Measurements from ENCODE around the gene SNX33. TPM values are rescaled to one million over a fixed set of nuclear protein-coding genes. Genes with fewer than 3 reads are reported as not detected.

Gene SNX33
- total RNA-seq, 1 donor from 2014 or later = 17.3 TPM

DNA sequence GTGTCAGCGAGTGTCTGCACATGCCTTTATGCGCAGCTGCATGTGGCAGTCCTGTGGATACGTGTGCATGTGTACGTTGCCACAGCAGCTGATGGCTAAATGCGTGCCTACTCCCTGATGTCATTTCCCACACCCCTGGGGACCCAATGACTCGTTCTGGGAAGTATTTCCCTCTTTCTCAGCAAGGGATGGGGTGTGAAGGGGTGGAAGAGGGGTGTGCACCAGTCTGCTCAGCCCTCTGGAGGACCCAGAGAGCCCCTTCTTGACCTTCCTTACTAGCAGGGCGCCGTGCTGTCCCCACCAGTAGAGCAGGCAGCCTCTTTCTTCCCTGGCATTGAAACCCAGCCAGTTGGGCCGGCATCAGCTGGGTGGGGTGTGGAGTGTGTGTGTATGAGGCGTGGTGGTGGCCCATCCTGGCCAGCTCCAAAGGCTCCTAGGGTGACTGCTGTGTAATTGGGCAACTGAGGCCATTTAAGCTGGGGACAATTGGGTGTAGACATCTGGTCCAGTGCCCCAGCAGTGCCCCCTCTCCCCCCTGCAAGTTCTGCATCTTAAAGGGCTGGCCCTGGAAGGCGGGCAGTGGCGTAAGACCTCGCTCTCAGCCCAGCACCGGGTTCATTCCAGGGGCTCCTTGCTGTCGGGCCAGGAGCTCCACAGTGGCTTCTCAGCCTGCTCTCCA is 19.2 kb downstream of the SNX33 start:
- Mint-ChIP-seq H3K27ac (ENCODE audit: unreplicated experiment) (no peak overlapping the region), H3K4me3 (ENCODE audit: unreplicated experiment) (no peak overlapping the region), H3K9me3 (ENCODE audit: unreplicated experiment) (no peaks in the 10 kb centered on the region), H3K36me3 (ENCODE audit: low read depth, unreplicated experiment) (no peaks in the 10 kb centered on the region), H3K4me1 (ENCODE audit: unreplicated experiment) (no peaks in the 10 kb centered on the region), H3K27me3 (ENCODE audit: unreplicated experiment) (peaks cover 13% of the 10 kb centered on the region)
- TF ChIP-seq, protein P1, sequence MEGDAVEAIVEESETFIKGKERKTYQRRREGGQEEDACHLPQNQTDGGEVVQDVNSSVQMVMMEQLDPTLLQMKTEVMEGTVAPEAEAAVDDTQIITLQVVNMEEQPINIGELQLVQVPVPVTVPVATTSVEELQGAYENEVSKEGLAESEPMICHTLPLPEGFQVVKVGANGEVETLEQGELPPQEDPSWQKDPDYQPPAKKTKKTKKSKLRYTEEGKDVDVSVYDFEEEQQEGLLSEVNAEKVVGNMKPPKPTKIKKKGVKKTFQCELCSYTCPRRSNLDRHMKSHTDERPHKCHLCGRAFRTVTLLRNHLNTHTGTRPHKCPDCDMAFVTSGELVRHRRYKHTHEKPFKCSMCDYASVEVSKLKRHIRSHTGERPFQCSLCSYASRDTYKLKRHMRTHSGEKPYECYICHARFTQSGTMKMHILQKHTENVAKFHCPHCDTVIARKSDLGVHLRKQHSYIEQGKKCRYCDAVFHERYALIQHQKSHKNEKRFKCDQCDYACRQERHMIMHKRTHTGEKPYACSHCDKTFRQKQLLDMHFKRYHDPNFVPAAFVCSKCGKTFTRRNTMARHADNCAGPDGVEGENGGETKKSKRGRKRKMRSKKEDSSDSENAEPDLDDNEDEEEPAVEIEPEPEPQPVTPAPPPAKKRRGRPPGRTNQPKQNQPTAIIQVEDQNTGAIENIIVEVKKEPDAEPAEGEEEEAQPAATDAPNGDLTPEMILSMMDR (IDR thresholded peaks at IDR 0.05; ENCODE audit: unreplicated experiment) = no peak
- DNase-seq (ENCODE audit: low spot score) = no peak

DNA sequence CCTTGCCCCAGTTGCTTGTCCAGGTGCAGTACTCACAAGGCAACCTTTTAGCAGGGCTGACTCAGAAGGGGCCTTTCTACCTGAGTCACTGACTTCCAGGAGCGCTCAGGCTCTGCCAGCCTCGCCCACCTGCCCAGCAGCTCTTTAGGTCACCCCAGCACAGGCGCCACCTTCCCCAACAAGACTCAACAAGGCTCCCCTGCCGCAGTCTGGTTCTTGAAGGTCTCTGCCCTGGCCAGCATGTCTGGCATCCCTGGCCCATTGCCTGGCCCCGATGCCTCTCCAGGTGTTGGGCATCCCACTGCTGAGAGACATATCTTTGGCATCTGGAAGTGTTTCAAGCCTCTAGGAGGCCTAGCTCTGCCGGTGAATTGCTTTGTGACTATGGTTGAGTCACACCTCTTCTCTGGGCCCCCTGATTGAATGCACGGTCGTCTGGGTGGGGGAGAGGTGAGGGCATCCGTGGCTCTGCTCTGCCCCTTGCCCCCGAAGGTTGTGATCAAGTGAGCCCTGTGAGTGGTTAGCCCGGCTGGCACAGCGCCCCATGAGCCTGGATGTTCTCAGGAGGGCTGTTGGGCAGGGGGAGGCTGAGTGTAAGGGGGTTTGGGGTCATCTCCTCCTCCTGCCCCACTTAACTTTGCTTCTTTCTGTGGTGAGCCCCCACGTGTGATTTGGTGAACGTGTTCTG is 21.6 kb downstream of the SNX33 start:
- no peak overlapping the region for H3K27ac Mint-ChIP-seq (ENCODE audit: unreplicated experiment)
- H3K4me1 Mint-ChIP-seq (ENCODE audit: unreplicated experiment) = peaks cover 4% of the 10 kb centered on the region
- H3K36me3 Mint-ChIP-seq (ENCODE audit: low read depth, unreplicated experiment) = no peaks in the 10 kb centered on the region
- DNase-seq (ENCODE audit: low spot score) = no peak
- H3K4me3 Mint-ChIP-seq (ENCODE audit: unreplicated experiment) = no peak overlapping the region
- TF ChIP-seq, protein P1 (IDR thresholded peaks at IDR 0.05; ENCODE audit: unreplicated experiment) = no peak
- H3K9me3 Mint-ChIP-seq (ENCODE audit: unreplicated experiment) = no peaks in the 10 kb centered on the region
- H3K27me3 Mint-ChIP-seq (ENCODE audit: unreplicated experiment) = peaks cover 8% of the 10 kb centered on the region

DNA sequence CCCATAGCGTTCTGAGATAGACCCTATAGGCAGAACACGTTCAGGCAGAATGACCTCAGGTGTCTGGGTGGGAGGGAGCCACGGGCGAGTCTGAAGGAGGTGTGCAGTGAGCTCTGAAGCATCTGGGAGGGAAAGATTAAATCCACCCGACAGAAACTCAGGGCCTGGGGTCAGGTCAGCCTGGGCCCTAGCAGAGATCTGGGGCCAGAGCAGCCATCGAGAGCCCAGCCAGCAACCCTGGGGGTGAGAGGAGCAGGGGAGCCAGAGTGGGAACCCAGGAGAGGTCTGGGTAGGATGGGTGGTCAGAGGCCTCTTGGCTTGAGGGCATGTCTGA is 22.1 kb downstream of the SNX33 start:
- no peaks in the 10 kb centered on the region for H3K36me3 Mint-ChIP-seq (ENCODE audit: low read depth, unreplicated experiment)
- H3K4me1 Mint-ChIP-seq (ENCODE audit: unreplicated experiment) = peaks cover 7% of the 10 kb centered on the region
- no peak overlapping the region for H3K4me3 Mint-ChIP-seq (ENCODE audit: unreplicated experiment)
- H3K27ac Mint-ChIP-seq (ENCODE audit: unreplicated experiment) = no peak overlapping the region
- H3K27me3 Mint-ChIP-seq (ENCODE audit: unreplicated experiment) = peaks cover 6% of the 10 kb centered on the region
- DNase-seq (ENCODE audit: low spot score) = no peak
- TF ChIP-seq, protein P1 (IDR thresholded peaks at IDR 0.05; ENCODE audit: unreplicated experiment) = no peak
- H3K9me3 Mint-ChIP-seq (ENCODE audit: unreplicated experiment) = no peaks in the 10 kb centered on the region

DNA sequence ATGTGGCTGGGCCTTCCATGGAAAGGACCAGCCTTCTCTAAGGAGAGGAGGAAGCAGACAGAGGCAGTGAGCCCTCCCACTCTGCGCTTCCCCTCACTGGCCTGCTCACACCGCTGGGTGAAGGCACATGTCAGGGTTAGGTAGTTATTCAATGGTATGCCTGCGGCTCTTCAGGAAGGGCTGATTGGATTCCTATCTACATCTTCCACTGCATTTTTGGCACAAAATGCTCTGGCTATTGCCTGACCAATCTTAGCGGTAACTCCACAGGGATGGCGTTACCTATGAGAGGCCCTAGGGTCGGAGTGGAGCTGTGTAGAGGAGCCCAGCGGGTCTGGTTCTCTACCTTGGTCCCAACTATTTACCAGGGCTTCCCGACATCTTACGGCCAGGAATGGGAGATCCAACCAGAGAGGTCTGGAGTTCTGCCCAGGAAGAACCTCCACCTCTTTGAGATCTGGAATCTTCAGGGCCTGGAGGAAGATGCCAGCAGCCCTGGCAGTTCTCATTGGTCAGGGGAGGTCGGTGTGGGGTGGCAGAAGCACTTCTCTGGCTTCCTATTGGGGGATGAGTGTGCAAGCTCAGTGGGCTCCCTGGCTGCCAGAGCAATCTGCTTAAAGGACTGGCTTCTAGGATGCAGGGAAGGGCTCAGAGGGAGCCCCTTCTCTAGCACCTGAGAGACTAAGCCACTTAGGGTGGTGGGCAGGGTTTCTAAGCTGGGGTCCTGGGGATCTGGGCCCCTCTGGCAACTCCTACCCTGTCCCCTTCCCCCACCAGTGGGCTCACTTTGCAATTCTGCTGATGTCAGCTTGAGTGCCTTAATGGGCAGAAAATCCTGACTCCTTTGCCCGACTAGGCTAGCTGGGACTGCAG is 24.3 kb downstream of the SNX33 start:
- H3K4me3 Mint-ChIP-seq (ENCODE audit: unreplicated experiment) = no peak overlapping the region
- H3K27ac Mint-ChIP-seq (ENCODE audit: unreplicated experiment) = no peak overlapping the region
- no peaks in the 10 kb centered on the region for H3K36me3 Mint-ChIP-seq (ENCODE audit: low read depth, unreplicated experiment)
- TF ChIP-seq, protein P1 (IDR thresholded peaks at IDR 0.05; ENCODE audit: unreplicated experiment) = no peak
- peaks cover 5% of the 10 kb centered on the region for H3K27me3 Mint-ChIP-seq (ENCODE audit: unreplicated experiment)
- peaks cover 10% of the 10 kb centered on the region for H3K4me1 Mint-ChIP-seq (ENCODE audit: unreplicated experiment)
- DNase-seq (ENCODE audit: low spot score) = no peak
- H3K9me3 Mint-ChIP-seq (ENCODE audit: unreplicated experiment) = no peaks in the 10 kb centered on the region

All from endothelial cell (in vitro differentiated cells).